PC-3 (cell line): Measurements from ENCODE around the gene BZW2. TPM values are rescaled to one million over a fixed set of nuclear protein-coding genes. Genes with fewer than 3 reads are reported as not detected.

ENCODE experiments used
- ATAC-seq: fragments of 200-7000 bp; cut with Tn5 transposase; 2 replicates; pipeline ENCODE4 v1.9.1; 2020; ENCODE audit warnings: mild to moderate bottlenecking, moderate library complexity
- BruUV-seq: library from RNA; stranded (reverse); fragments of 400-500 nt; replicated peaks from 2 replicates; lab custom pipeline; 2021; lab: Mats Ljungman, UMichigan
- CTCF ChIA-PET: fragments of 300-600 bp; sonication (Branson Sonifier 250); formaldehyde crosslinking; loops from one replicate; lab custom pipeline; 2022; ENCODE audit warnings: antibody characterized with exemption; lab: Charles Lee
- POLR2A ChIA-PET: fragments of 300-600 bp; sonication (Branson Sonifier 250); formaldehyde crosslinking; loops from one replicate; lab custom pipeline; 2022; ENCODE audit warnings: antibody characterized with exemption; ENCODE audit not compliant: unreplicated experiment; lab: Charles Lee
- DNase-seq: peaks from one replicate; pipeline ENCODE4 v3.0.0-alpha.2; 2015
- H2AFZ ChIP-seq: fragments of 300-600 bp; sonication (generic); 2 replicates; pipeline ENCODE4 v1.6.0; 2016; ENCODE audit warnings: antibody characterized with exemption, low read length
- H3F3A ChIP-seq: fragments of 300-600 bp; sonication (generic); one replicate; pipeline ENCODE4 v1.6.0; 2017; ENCODE audit warnings: antibody characterized with exemption, low read length, control low read depth, mild to moderate bottlenecking; ENCODE audit not compliant: unreplicated experiment
- H3K27ac ChIP-seq: fragments of 300-600 bp; sonication (generic); 2 replicates; pipeline ENCODE4 v1.5.1; 2016; ENCODE audit warnings: mild to moderate bottlenecking, low read length
- H3K27me3 ChIP-seq: fragments of 300-600 bp; sonication (generic); 2 replicates; pipeline ENCODE4 v1.6.1; 2016; ENCODE audit warnings: low read length, mixed read lengths
- H3K36me3 ChIP-seq: fragments of 300-600 bp; sonication (generic); 2 replicates; pipeline ENCODE4 v1.6.1; 2016; ENCODE audit warnings: low read depth, mixed run types, low read length, mixed read lengths
- H3K4me1 ChIP-seq: fragments of 300-600 bp; sonication (generic); 2 replicates; pipeline ENCODE4 v1.5.1; 2016; ENCODE audit warnings: low read length; ENCODE audit not compliant: insufficient read depth
- H3K4me2 ChIP-seq: fragments of 300-600 bp; sonication (generic); 2 replicates; pipeline ENCODE4 v1.6.0; 2016; ENCODE audit warnings: low read length
- H3K4me3 ChIP-seq: fragments of 300-600 bp; sonication (generic); 2 replicates; pipeline ENCODE4 v1.5.1; 2016; ENCODE audit warnings: mild to moderate bottlenecking, low read length, mixed read lengths
- H3K79me2 ChIP-seq: fragments of 300-600 bp; sonication (generic); 2 replicates; pipeline ENCODE4 v1.6.1; 2017; ENCODE audit warnings: low read length, mixed read lengths
- H3K9ac ChIP-seq: fragments of 300-600 bp; sonication (generic); 2 replicates; pipeline ENCODE4 v1.6.0; 2016; ENCODE audit warnings: mild to moderate bottlenecking, low read length
- H3K9me2 ChIP-seq: fragments of 300-600 bp; sonication (generic); replicated peaks from 2 replicates; pipeline ENCODE4 v1.6.1; 2016; ENCODE audit warnings: mixed run types, low read length, mixed read lengths
- H3K9me3 ChIP-seq: fragments of 300-600 bp; sonication (generic); 2 replicates; pipeline ENCODE4 v1.6.1; 2016; ENCODE audit warnings: low read length, mixed read lengths
- H4K20me1 ChIP-seq: fragments of 300-600 bp; sonication (generic); 2 replicates; pipeline ENCODE4 v1.6.1; 2016; ENCODE audit warnings: low read length, mixed read lengths
- CTCF ChIP-seq: fragments of 300-600 bp; sonication (generic); conservative IDR thresholded peaks from 2 replicates; pipeline ENCODE4 v1.5.1; 2017; ENCODE audit warnings: antibody characterized with exemption, low read depth, mild to moderate bottlenecking, low read length
- EZH2 ChIP-seq: fragments of 300-600 bp; sonication (generic); IDR thresholded peaks from one replicate; pipeline ENCODE4 v1.6.1; 2017; ENCODE audit warnings: antibody characterized with exemption, mild to moderate bottlenecking, low read length; ENCODE audit not compliant: unreplicated experiment
- EZH2phosphoT487 ChIP-seq: fragments of 300-600 bp; sonication (generic); IDR thresholded peaks from 2 replicates; pipeline ENCODE4 v1.6.1; 2018; ENCODE audit warnings: mild to moderate bottlenecking, antibody characterized with exemption, low read length, borderline replicate concordance
- intact Hi-C: fragments of 100-400 bp; cut with micrococcal nuclease; formaldehyde crosslinking; loops from 2 replicates; pipeline ENCODE4 v1.9.0; 2023
- total RNA-seq: library from RNA; depleted of rRNA; stranded (reverse); fragments of >200 nt; gene quantifications from 2 replicates; pipeline ENCODE4 v1.2.3, GENCODE V29; 2014

The BZW2 gene
- total RNA-seq, 1 experiment from 2014 or later = 86.1 TPM

- Histone ChIP-seq H4K20me1 (no peaks in the 10 kb centered on the region), H3K4me3 (no peak overlapping the region), H3K4me2 (no peak overlapping the region), H3K9me3 (no peaks in the 10 kb centered on the region), H3K27ac (no peak overlapping the region), H3K9me2 (no peaks in the 10 kb centered on the region), H3K9ac (no peak overlapping the region), H3K27me3 (no peaks in the 10 kb centered on the region), H2AFZ (no peak overlapping the region), H3F3A (no peaks in the 10 kb centered on the region), H3K4me1 (peaks cover 7% of the 10 kb centered on the region), H3K36me3 (no peaks in the 10 kb centered on the region), H3K79me2 (no peaks in the 10 kb centered on the region)
- TF ChIP-seq EZH2phosphoT487 (no peak), CTCF (no peak), EZH2 (no peak)
- POLR2A ChIA-PET = no interaction called here
- intact Hi-C loops = no loop called here
- BruUV-seq = no TSS peak
- ATAC-seq (no peak), DNase-seq (no peak)
- CTCF ChIA-PET = no interaction called here
These were observed 15.3 kb upstream of the BZW2 start for GRCh38 chr7:16630654-16631053.

- ATAC-seq = no peak
- no peaks in the 10 kb centered on the region for H3K27me3 ChIP-seq
- no peaks in the 10 kb centered on the region for H3F3A ChIP-seq
- intact Hi-C loops = no loop called here
- no peaks in the 10 kb centered on the region for H3K79me2 ChIP-seq
- CTCF ChIA-PET = no interaction called here
- no peak overlapping the region for H3K4me3 ChIP-seq
- H4K20me1 ChIP-seq = no peaks in the 10 kb centered on the region
- H3K9me2 ChIP-seq = no peaks in the 10 kb centered on the region
- no peak overlapping the region for H2AFZ ChIP-seq
- H3K4me2 ChIP-seq = no peak overlapping the region
- H3K36me3 ChIP-seq = no peaks in the 10 kb centered on the region
- BruUV-seq = no TSS peak
- H3K9ac ChIP-seq = no peak overlapping the region
- no peak for DNase-seq
- POLR2A ChIA-PET = no interaction called here
- no peaks in the 10 kb centered on the region for H3K4me1 ChIP-seq
- no peak overlapping the region for H3K27ac ChIP-seq
- H3K9me3 ChIP-seq = no peaks in the 10 kb centered on the region
- TF ChIP-seq CTCF (no peak), EZH2 (no peak), EZH2phosphoT487 (no peak)
These were observed 11.7 kb upstream of the BZW2 start for GRCh38 chr7:16634271-16634738.

GRCh38 chr7:16636555-16637101 is 9.4 kb upstream of the BZW2 start:
- no peaks in the 10 kb centered on the region for H3K9me3 ChIP-seq
- H3K4me1 ChIP-seq = no peaks in the 10 kb centered on the region
- no peak for TF ChIP-seq EZH2
- no peak for TF ChIP-seq EZH2phosphoT487
- no peak for TF ChIP-seq CTCF
- no TSS peak for BruUV-seq
- no peak overlapping the region for H2AFZ ChIP-seq
- H3K27me3 ChIP-seq = no peaks in the 10 kb centered on the region
- no peak overlapping the region for H3K4me3 ChIP-seq
- H3K79me2 ChIP-seq = no peaks in the 10 kb centered on the region
- ChIA-PET POLR2A (no interaction called here), CTCF (no interaction called here)
- ATAC-seq (peak; percentile 65), DNase-seq (no peak)
- no peak overlapping the region for H3K9ac ChIP-seq
- H4K20me1 ChIP-seq = no peaks in the 10 kb centered on the region
- intact Hi-C loops = no loop called here
- H3K27ac ChIP-seq = no peak overlapping the region
- no peaks in the 10 kb centered on the region for H3K9me2 ChIP-seq
- H3K4me2 ChIP-seq = no peak overlapping the region
- H3K36me3 ChIP-seq = no peaks in the 10 kb centered on the region
- no peaks in the 10 kb centered on the region for H3F3A ChIP-seq
